Stimulated activated CD8-positive, alpha-beta memory T cell treated with anti-CD3 and anti-CD28 coated beads, Interleukin-15, amount 100 ng/mL, for 24 hours (primary cell): ENCODE results near the gene DGKG.

ENCODE experiments used
- DNase-seq: peaks from one replicate; pipeline ENCODE4 v3.0.0-alpha.2; 2020; ENCODE audit warnings: low read depth

The DGKG gene

GRCh38 chr3:186318135-186318534, 43.9 kb downstream of the DGKG start:
- no peak for DNase-seq

GRCh38 chr3:186317478-186317877, 44.6 kb downstream of the DGKG start:
- DNase-seq, result no peak

- DNase-seq, result no peak
Measured at GRCh38 chr3:186316666-186317260, 45.3 kb downstream of the DGKG start.

GRCh38 chr3:186315581-186316354, 46.3 kb downstream of the DGKG start:
- DNase-seq, result no peak

- no peak for DNase-seq
Measured at GRCh38 chr3:186314896-186315295, 47.1 kb downstream of the DGKG start.

- no peak for DNase-seq
Measured at GRCh38 chr3:186311441-186311840, 50.6 kb downstream of the DGKG start.

- no peak for DNase-seq
Measured at GRCh38 chr3:186308549-186308948, 53.5 kb downstream of the DGKG start.

GRCh38 chr3:186307594-186308221, 54.3 kb downstream of the DGKG start:
- no peak for DNase-seq

- DNase-seq, result no peak
Measured at GRCh38 chr3:186305286-186305685, 56.7 kb downstream of the DGKG start.

- DNase-seq, result no peak
Measured at GRCh38 chr3:186303965-186304364, 58.1 kb downstream of the DGKG start.

- no peak for DNase-seq
Measured at GRCh38 chr3:186299327-186299726, 62.7 kb downstream of the DGKG start.

- no peak for DNase-seq
Measured at GRCh38 chr3:186298876-186299275, 63.2 kb downstream of the DGKG start.

GRCh38 chr3:186290796-186291195, 71.2 kb downstream of the DGKG start:
- DNase-seq, result no peak

GRCh38 chr3:186287711-186288110, 74.3 kb downstream of the DGKG start:
- no peak for DNase-seq

- no peak for DNase-seq
Measured at GRCh38 chr3:186286114-186286513, 75.9 kb downstream of the DGKG start.

- no peak for DNase-seq
Measured at GRCh38 chr3:186284661-186285060, 77.4 kb downstream of the DGKG start.

- no peak for DNase-seq
Measured at GRCh38 chr3:186284349-186284652, 77.7 kb downstream of the DGKG start.

- DNase-seq, result no peak
Measured at GRCh38 chr3:186283651-186284348, 78.2 kb downstream of the DGKG start.

GRCh38 chr3:186283096-186283495, 78.9 kb downstream of the DGKG start:
- no peak for DNase-seq

- no peak for DNase-seq
Measured at GRCh38 chr3:186281176-186281575, 80.9 kb downstream of the DGKG start.

GRCh38 chr3:186280737-186281136, 81.3 kb downstream of the DGKG start:
- DNase-seq, result no peak

GRCh38 chr3:186277268-186277909, 84.6 kb downstream of the DGKG start:
- DNase-seq, result no peak
